Keratinocyte (primary cell): ENCODE measurements around the gene FNDC11. TPM values are rescaled to one million over a fixed set of nuclear protein-coding genes. Genes with fewer than 3 reads are reported as not detected.

ENCODE experiments used
- DNase-seq: peaks from one replicate; pipeline ENCODE4 v3.0.0-alpha.2; 2011; ENCODE audit warnings: low read depth, missing footprints, low spot score
- FAIRE-seq: peaks from 2 replicates; lab custom pipeline; 2011; peaks lifted over from hg19 to GRCh38; lab: Jason Lieb, UNC
- H2AFZ ChIP-seq: 2 replicates; pipeline ENCODE4 v1.6.0; 2012; ENCODE audit warnings: low read length, control low read depth, inconsistent platforms; ENCODE audit not compliant: control insufficient read depth
- H3K27ac ChIP-seq: 2 replicates; pipeline ENCODE4 v1.5.1; 2011; ENCODE audit warnings: low read length; ENCODE audit not compliant: control insufficient read depth, insufficient read depth
- H3K27me3 ChIP-seq: 3 replicates; pipeline ENCODE4 v1.6.0; 2011; ENCODE audit warnings: low read length; ENCODE audit not compliant: control insufficient read depth, insufficient read depth; ENCODE audit errors: extremely low read depth
- H3K36me3 ChIP-seq, 2 experiments: 2 replicates in 1 of 2; 3 replicates in 1 of 2; pipeline ENCODE4 v1.5.1; 2011; ENCODE audit warnings: low read length in 2 of 2, mild to moderate bottlenecking in 1 of 2; ENCODE audit not compliant: control insufficient read depth in 2 of 2, insufficient read depth in 2 of 2; ENCODE audit errors: extremely low read depth in 1 of 2
- H3K4me1 ChIP-seq: 3 replicates; pipeline ENCODE4 v1.5.1; 2011; ENCODE audit warnings: low read length; ENCODE audit not compliant: control insufficient read depth, insufficient read depth; ENCODE audit errors: extremely low read depth
- H3K4me2 ChIP-seq: 3 replicates; pipeline ENCODE4 v1.6.0; 2011; ENCODE audit warnings: low read depth, low read length; ENCODE audit not compliant: control insufficient read depth, insufficient read depth; ENCODE audit errors: extremely low read depth
- H3K4me3 ChIP-seq, 3 experiments: fragments of 200-600 bp in 1 of 3; sonication (generic) in 1 of 3; 2 replicates in 2 of 3; 3 replicates in 1 of 3; pipeline ENCODE4 v1.5.1; 2011 to 2016; ENCODE audit warnings: low read length in 3 of 3, mild to moderate bottlenecking in 3 of 3, control low read depth in 2 of 3, inconsistent platforms in 1 of 3, low read depth in 1 of 3, mixed read lengths in 1 of 3, mixed run types in 1 of 3, moderate library complexity in 1 of 3; ENCODE audit not compliant: control insufficient read depth in 2 of 3, insufficient read depth in 2 of 3; ENCODE audit errors: extremely low read depth in 1 of 3
- H3K79me2 ChIP-seq: 2 replicates; pipeline ENCODE4 v1.6.0; 2012; ENCODE audit warnings: low read length; ENCODE audit not compliant: control insufficient read depth, insufficient read depth
- H3K9ac ChIP-seq: 3 replicates; pipeline ENCODE4 v1.6.0; 2011; ENCODE audit warnings: low read length; ENCODE audit not compliant: control insufficient read depth, insufficient read depth; ENCODE audit errors: extremely low read depth
- H3K9me1 ChIP-seq: 3 replicates; pipeline ENCODE4 v1.6.0; 2011; ENCODE audit warnings: low read length; ENCODE audit not compliant: control insufficient read depth, insufficient read depth; ENCODE audit errors: extremely low read depth
- H3K9me3 ChIP-seq: 2 replicates; pipeline ENCODE4 v1.5.1; 2012; ENCODE audit warnings: low read depth, low read length; ENCODE audit not compliant: control insufficient read depth
- H4K20me1 ChIP-seq: 3 replicates; pipeline ENCODE4 v1.6.0; 2011; ENCODE audit warnings: low read length; ENCODE audit not compliant: control insufficient read depth, insufficient read depth; ENCODE audit errors: extremely low read depth
- EZH2 ChIP-seq: IDR thresholded peaks from one replicate; pipeline ENCODE4 v1.6.1; 2012; ENCODE audit warnings: inconsistent platforms, mild to moderate bottlenecking, low read length, moderate library complexity
- dilution Hi-C: fragments of 300-500 bp; cut with MboI; formaldehyde crosslinking; loops from one replicate; pipeline ENCODE4 v1.7.0; 2020; ENCODE audit warnings: low sequenced_read_pairs; ENCODE audit not compliant: extremely low pct_ligation_motif_present
- polyA plus RNA-seq, 5 experiments: library from polyadenylated mRNA; depleted of rRNA in 3 of 5; stranded (reverse) in 3 of 5; stranded (forward) in 1 of 5; unstranded in 1 of 5; fragments of >200 nt; gene quantifications; 1 replicate in 1 of 5; 2 replicates in 3 of 5; 3 replicates in 1 of 5; pipeline versions ENCODE4 v1.2.1 to v1.2.3, GENCODE V29; 2011 to 2012; ENCODE audit warnings: missing spikeins in 2 of 5, low read depth in 1 of 5, low replicate concordance in 1 of 5
- TF ChIP-seq, protein P1 (sequence below), 3 experiments: IDR thresholded peaks in 1 of 3; conservative IDR thresholded peaks in 1 of 3; optimal IDR thresholded peaks in 1 of 3; 2 replicates in 2 of 3; 3 replicates in 1 of 3; pipeline versions ENCODE3 to v1.5.1; 2011; ENCODE audit warnings: low read length in 3 of 3, mild to moderate bottlenecking in 3 of 3, moderate library complexity in 2 of 3, control low read depth in 1 of 3, inconsistent platforms in 1 of 3; ENCODE audit not compliant: insufficient read depth in 2 of 3; ENCODE audit errors: extremely low read depth in 1 of 3

Gene FNDC11
- polyA plus RNA-seq, 1 donor (not counting 4 experiments of a cell fraction or from before 2014, with no cell fraction given), result 0.55 TPM

DNA sequence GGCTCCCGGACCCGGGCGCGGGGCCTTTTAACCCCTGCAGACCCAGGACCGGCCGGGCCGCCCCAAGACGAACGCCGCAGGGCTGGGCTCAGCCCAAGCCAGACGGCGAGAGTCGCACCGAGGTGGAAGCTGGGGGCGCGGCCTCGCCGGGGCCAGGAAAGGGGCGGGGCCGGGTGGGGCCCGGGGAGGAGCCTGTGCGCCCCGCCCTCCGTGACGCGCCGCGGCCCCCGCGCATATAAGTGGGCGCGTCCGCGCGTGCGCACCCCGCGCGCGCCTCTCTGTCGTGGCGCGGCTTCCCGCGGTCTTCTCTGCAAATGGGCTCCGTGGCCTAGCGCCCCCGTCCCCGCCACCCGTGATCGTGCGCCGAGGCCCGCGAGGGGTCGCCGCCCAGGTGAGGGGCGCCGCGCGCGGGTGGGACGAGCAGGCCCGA is 33.4 kb upstream of the FNDC11 start, which contains the start of gene PPDPF:
TSS of gene PPDPF (plus strand) at position 262 of the 430 bp plus-strand sequence. CDS start 544 bp downstream, outside the sequence.
- H4K20me1 ChIP-seq, result peaks cover 16% of the 10 kb centered on the region
- no peaks in the 10 kb centered on the region for H3K27me3 ChIP-seq
- peak within 1 kb of the TSS; percentile 83 for H2AFZ ChIP-seq
- H3K9ac ChIP-seq, result peak within 1 kb of the TSS; percentile 86
- TF ChIP-seq, protein P1, sequence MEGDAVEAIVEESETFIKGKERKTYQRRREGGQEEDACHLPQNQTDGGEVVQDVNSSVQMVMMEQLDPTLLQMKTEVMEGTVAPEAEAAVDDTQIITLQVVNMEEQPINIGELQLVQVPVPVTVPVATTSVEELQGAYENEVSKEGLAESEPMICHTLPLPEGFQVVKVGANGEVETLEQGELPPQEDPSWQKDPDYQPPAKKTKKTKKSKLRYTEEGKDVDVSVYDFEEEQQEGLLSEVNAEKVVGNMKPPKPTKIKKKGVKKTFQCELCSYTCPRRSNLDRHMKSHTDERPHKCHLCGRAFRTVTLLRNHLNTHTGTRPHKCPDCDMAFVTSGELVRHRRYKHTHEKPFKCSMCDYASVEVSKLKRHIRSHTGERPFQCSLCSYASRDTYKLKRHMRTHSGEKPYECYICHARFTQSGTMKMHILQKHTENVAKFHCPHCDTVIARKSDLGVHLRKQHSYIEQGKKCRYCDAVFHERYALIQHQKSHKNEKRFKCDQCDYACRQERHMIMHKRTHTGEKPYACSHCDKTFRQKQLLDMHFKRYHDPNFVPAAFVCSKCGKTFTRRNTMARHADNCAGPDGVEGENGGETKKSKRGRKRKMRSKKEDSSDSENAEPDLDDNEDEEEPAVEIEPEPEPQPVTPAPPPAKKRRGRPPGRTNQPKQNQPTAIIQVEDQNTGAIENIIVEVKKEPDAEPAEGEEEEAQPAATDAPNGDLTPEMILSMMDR (optimal IDR thresholded peaks at IDR 0.05 in 1 of 3, IDR thresholded peaks at IDR 0.05 in 1 of 3, conservative IDR thresholded peaks at IDR 0.05 in 1 of 3; ENCODE audit: extremely low read depth in 1 of 3, insufficient read depth in 2 of 3, low read length in 3 of 3), result no peak
- no peak for TF ChIP-seq EZH2
- H3K27ac ChIP-seq, result peak within 1 kb of the TSS; percentile 52
- dilution Hi-C loops, result no loop called here
- no peak for FAIRE-seq
- H3K9me1 ChIP-seq, result no peaks in the 10 kb centered on the region
- peaks cover 6% of the 10 kb centered on the region for H3K9me3 ChIP-seq
- H3K4me3 ChIP-seq, result peak within 1 kb of the TSS; percentile 72 to 96 (median 79)
- DNase-seq, result no peak
- peak within 1 kb of the TSS; percentile 82 for H3K4me2 ChIP-seq
- H3K79me2 ChIP-seq, result peaks cover 20% of the 10 kb centered on the region
- H3K4me1 ChIP-seq, result peaks cover 10% of the 10 kb centered on the region
- peaks cover 11 to 19% of the 10 kb centered on the region in 2 experiments for H3K36me3 ChIP-seq

- TF ChIP-seq, protein P1 (optimal IDR thresholded peaks at IDR 0.05 in 1 of 3, IDR thresholded peaks at IDR 0.05 in 1 of 3, conservative IDR thresholded peaks at IDR 0.05 in 1 of 3; ENCODE audit: extremely low read depth in 1 of 3, insufficient read depth in 2 of 3, low read length in 3 of 3), result peak in 1 of 3 experiments; percentile 14
- no peak for TF ChIP-seq EZH2
- peak overlapping the region; percentile 52 for H3K27ac ChIP-seq
- H3K36me3 ChIP-seq, result peaks cover 11 to 19% of the 10 kb centered on the region in 2 experiments
- H3K79me2 ChIP-seq, result peaks cover 20% of the 10 kb centered on the region
- H3K4me3 ChIP-seq, result peak overlapping the region; percentile 72 to 96 (median 79)
- H3K9ac ChIP-seq, result peak overlapping the region; percentile 86
- peaks cover 6% of the 10 kb centered on the region for H3K9me3 ChIP-seq
- H3K9me1 ChIP-seq, result no peaks in the 10 kb centered on the region
- dilution Hi-C loops, result no loop called here
- no peak overlapping the region for H2AFZ ChIP-seq
- H3K4me2 ChIP-seq, result peak overlapping the region; percentile 76
- no peak for DNase-seq
- peaks cover 16% of the 10 kb centered on the region for H4K20me1 ChIP-seq
- no peaks in the 10 kb centered on the region for H3K27me3 ChIP-seq
- FAIRE-seq, result no peak
- H3K4me1 ChIP-seq, result peaks cover 10% of the 10 kb centered on the region
These were observed 32.9 kb upstream of the FNDC11 start for GRCh38 chr20:63520934-63521601.
